ENCODE data around the gene ADAMTSL2.

ADAMTSL2 gene

DNA sequence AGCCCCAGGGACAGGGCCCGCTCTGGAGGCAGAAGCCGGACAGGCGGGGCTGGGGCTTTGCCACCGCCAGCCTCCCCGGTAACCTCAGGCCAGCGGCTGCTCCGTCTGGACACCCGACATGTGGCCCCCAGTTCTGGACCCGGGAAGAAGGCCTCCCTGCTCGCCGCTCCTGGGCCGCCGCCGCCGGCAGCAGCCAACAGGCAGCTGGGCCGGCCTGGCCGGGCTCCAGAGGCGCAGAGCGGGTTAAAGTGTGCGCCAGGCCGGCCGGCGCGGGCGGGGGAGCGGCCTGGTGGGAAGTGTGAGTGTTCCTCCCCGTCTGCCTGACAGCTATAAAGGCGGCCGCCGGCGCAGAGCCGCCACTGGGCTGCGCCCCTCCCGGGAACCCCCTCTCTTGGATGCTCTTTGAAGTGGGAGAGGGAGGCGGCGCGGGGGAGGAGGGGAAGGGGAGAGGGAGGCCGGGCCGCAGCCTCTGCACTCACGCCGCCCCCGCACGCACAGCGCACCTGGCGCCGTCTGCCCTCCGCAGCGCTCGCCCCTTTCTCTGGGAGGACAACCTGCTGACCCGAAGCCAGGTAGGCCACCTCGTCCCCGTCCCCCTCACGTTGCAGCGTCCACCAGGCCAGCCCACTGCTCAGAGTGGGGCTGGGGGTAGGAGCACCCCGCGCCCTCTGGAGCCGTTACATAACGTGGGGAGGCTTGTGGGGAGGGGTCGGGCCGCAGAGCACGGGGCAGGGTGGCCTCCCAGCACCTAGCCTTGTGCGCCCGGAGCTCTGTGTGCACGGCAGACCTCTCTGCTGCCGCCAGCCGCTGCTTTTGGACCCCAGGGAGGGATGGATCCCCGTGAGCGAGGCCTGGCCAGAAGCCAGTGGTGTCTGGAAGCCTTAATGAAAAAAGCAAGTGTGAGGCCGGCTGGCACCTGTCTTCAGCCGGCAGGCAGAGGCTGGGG, at the start of gene ADAMTSL2:
TSS of gene ADAMTSL2 (plus strand) at position 359 of the 946 bp plus-strand sequence. CDS start 2,009 bp downstream, outside the sequence.
- DNase-seq (ENCODE audit: low read depth): no peak

DNA sequence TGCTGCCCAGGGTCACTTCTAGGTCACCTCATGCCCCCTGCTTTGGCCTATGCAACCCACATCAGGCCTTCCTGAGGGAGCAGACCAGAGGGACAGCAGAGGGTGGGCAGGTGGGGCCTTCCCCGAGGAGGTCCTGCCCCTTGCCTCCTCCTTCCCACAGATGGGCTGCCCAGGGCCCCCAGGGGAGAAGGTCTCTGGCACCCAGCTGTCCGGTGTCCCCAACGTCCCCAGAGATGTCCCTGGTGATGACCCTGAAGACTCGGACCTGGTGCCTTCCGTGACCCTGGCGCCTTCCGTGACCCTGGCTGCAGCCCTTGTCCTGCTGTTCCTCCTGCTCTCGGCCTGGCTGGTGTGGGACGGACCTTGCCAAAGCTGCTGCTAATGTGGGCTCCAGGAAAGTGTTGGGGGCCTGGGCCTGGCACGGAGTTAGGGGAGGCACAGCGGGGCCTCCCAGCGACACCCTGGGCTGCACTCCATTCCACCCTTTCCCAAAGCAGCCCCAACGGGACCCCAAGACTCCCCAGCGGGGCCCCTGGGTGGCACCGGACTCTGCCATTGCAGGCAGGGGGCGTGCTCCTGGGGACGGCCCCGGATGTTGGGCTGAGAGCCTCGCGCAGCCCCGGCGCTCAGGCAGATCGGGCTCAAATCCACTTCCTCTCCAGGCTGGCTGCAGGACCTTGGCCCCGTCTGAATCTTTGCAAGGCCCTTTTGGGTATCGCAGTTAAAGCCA, 48.8 kb upstream of the ADAMTSL2 start:
- no peak for DNase-seq (ENCODE audit: low read depth)

- no peak for DNase-seq (ENCODE audit: low read depth)
These were observed 47.2 kb upstream of the ADAMTSL2 start for GRCh38 chr9:133487331-133487725.

GRCh38 chr9:133488686-133489252, 45.7 kb upstream of the ADAMTSL2 start:
- DNase-seq (ENCODE audit: low read depth): no peak

DNA sequence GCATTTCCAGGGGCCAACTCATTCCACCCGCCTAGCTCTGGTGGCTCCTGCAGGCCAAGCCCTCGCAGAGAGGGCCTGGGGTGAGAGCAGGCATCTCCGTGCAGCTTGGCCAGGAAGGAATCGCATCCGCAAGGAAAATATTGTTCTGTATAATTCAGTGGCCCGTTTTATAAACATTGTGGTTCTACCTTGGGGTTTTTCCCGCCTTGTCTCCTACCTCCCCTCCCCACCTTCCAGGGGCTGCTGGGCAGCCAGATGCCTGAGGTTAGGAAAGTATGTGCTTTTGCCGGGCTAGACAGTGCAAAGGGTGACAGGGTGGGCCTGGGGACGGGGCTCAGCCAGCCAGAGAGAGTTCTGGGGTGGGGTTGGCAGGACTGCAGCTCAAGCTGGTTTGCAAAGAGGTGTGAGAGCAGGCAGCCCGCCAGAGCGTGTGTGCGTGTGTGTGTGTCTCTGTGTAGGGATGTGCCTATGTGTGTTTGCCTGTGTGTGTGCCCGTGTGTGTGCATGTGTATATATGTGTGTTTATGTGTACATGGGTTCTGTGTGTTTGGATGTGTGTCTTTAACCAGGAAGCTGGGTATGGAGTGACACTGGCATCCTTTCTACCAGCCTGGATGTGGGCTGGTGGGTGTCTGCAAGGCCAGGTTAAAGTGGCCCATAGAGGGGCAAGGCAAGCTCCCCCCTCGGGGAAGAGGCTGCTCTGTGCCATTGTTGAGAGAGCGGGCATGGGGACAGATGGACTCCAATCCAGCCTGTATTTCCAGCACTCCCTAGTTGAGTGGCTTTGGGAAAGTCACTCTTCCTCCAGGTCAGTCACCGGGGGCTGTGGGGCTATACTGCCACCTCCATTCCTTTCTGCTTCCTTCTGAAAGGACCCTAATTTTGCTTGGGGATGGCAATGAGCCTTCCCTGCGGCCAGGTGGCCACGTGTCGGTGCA, 45.0 kb upstream of the ADAMTSL2 start:
- DNase-seq (ENCODE audit: low read depth): no peak

GRCh38 chr9:133490201-133490681, 44.3 kb upstream of the ADAMTSL2 start:
- no peak for DNase-seq (ENCODE audit: low read depth)

DNA sequence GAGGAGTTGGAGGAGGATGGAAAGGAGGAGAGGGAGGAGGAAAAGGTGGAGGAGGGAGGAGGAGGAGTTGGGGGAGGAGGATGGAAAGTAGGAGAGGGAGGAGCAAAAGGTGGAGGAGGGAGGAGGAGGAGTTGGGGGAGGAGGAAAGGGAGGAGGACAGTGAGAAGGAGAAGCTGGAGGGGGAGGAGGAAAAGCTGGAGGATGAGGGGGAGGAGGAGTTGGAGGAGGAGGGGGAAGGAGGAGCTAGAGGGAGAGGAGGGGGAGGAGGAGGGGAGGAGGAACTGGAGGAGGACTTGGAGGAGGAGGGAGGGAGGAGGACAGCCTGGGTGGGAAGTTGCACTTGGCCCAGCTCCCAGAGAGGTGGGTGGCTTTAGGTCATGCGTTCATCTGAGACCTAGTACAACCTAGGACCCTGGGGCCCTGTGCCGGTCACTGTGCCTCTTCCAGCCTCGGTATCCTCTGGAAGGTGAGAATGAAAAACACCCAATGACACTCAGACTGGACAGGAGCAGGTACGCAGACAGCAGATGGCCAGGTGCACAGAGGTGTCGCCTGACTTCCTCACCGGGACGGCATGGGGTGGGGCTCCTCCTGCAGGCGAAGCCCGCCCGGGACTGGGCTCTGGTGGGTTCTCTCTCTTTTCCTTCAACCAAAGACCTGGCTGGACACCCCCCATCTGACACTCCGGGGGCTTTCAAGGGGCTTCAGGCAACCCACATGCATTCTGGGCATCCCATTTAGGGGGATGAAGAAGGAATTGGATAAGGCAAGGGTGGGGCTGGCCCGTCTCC, 43.4 kb upstream of the ADAMTSL2 start:
- no peak for DNase-seq (ENCODE audit: low read depth)

DNA sequence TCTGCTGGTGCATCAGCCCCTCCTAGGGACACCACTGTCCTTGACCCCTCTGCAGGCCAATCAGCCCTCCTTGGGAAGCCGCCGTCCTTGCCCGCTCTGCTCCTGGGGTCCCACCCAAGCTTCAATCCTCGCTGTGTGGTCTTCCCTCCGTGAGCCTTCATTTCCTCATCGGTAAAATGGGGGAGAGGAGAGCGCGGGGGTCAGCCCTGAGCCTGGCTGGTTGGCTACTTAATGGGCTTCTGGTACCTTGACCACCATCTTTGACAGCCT, 42.9 kb upstream of the ADAMTSL2 start:
- DNase-seq (ENCODE audit: low read depth): no peak

DNA sequence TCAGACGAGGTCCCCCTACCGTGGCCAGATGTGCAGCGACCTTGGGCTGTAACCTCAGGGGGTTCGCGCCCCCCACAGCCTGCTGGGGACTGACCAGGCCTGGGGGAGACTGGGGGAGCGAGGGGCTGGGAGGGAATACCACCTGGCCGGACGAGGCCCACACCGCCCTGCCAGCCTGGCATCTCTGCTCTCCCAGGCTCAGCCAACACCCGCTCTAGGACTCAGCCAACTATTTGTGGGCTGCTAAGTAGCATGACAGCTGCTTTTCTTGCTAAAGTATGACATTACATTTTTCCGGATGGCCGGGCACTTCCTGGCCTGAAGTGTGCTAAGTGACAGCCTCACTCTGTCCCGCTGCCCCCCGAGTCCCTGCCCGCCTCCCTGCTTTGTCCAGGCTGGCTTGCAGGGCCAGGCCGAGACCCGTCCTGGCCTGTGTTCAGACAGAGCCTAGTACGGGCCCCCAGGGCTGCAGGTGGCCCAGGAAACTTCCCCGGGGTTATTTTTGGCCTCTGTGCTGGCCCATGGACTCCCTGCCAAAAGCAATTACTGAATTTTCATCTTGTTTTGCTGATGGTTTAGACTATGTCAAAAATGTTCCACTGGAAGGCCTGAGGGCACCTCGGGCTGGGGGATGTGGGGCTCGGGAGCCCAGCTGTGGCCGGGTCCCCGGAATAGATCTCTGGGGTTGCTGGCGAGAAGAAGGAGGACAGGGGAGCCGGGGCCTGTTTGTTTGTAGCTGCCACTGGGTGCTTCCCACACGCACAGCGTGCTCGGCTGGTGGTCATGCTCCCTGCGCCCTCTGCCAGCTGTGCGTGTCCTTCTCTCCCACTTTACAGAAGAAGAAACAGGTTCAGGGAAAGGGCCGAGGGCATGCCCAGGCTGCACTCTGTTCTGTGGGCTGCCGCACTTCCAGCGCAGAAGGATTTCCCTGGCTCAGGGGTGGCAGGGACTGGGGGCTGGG, 42.2 kb upstream of the ADAMTSL2 start:
- no peak for DNase-seq (ENCODE audit: low read depth)

DNA sequence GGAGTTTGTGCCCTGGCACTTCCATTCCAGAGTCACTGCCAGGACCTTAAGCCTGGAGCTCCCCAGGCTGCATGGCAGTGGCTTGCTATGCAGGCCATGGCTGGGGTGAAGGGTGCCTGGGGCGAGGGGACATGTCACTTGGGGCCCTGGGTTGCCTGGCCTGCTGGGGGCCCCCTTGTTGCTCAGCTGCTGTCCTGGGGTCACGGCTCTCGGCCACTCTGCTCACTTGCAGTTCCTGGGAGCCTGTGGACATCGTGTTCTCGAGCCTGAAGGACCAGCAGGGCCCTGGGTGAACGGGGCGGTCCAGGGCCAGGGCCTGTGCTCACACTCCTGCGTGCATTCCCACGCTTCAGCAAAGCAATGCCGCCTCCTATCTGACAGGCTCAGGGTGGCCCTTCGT, 41.1 kb upstream of the ADAMTSL2 start:
- DNase-seq (ENCODE audit: low read depth): no peak

GRCh38 chr9:133493845-133494540, 40.5 kb upstream of the ADAMTSL2 start:
- no peak for DNase-seq (ENCODE audit: low read depth)

DNA sequence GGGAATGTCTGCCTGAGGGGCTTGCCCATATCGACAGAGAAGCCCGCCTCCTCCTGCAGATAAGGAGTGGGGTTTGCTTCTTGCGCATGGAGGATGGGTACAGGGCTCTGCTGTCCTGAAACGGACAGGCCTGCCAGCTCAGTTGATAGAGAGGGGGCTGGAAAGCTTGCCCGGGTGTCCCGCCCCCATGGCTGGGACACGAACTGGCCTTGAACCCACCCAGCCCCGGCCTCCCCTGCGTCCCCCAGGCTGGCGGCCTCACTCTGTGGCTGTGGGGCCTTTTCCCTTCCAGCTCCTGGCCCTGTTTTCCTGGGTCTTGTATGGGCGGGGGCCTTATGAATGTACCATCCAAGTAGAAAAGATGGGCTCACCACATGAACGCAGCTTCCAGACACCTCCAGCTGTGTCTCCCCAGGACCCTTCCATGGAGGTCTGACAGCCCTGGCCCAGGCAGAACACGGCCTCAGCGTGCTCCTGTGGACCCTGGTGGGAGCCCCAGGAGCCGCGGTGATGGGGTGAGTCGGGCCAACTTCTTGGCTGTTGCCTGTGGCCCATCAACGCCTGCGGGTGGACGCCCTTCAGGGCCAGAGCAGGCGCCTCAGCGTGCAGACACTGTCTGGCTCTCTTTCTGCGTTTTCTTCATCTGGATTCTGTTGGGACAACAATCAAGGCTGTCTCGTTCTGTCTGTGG, 39.7 kb upstream of the ADAMTSL2 start:
- no peak for DNase-seq (ENCODE audit: low read depth)

DNA sequence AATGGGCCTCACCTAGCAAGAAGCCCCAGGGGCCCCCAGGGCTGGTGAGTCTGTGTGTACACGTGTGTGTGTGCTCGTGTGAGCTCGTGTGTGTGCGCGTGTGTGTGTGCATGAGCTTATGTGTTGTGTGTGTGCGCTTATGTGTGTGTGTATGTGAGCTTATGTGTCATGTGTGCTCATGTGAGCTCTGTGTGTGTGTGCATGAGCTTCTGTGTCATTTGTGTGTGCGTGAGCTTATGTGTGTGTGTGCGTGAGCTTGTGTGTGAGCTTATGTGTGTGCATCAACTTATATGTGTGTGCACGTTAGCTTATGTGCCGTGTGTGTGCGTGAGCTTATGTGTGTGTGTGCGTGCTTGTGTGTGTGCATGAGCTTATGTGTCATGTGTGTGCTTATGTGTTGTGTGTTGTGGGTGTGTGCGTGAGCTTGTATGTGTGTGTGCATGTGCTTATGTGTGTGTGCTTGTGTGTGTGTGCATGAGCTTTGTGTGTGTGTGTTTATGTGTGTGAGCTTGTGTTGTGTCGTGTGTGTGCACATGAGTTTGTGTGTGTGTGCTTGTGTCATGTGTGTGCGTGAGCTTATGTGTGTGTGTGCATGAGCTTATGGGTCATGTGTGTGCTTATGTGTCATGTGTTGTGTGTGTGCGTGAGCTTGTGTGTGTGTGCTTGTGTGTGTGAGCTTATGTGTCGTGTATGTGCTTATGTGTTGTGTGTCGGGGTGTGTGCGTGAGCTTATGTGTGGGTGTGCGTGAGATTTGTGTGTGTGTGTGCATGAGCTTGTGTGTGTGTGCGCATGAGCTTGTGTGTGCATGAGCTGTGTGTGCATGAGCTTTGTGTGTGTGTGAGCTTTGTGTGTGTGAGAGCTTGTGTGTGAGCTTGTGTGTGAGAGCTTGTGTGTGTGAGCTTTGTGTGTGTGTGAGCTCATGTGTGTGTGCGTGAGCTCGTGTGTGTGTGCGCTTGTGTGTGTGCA, 38.9 kb upstream of the ADAMTSL2 start:
- no peak for DNase-seq (ENCODE audit: low read depth)

GRCh38 chr9:133496861-133497842, 37.4 kb upstream of the ADAMTSL2 start:
- DNase-seq (ENCODE audit: low read depth): no peak

- no peak for DNase-seq (ENCODE audit: low read depth)
These were observed 35.2 kb upstream of the ADAMTSL2 start for GRCh38 chr9:133499132-133499891.
